GM21619 (cell line): ENCODE data around the gene POU2F1.
"Not testable (repeated sequence)": the region's sequence is repeated elsewhere in the genome, so short reads cannot be mapped to it uniquely, and the experiment has no call there.

ENCODE experiments used
- ATAC-seq: cut with Tn5 transposase; IDR thresholded peaks from one replicate; pipeline ENCODE4 v1.9.1; 2021; ENCODE audit not compliant: unreplicated experiment

POU2F1 gene

GRCh38 chr1:167305059-167305705 lies 84.5 kb downstream of the POU2F1 start:
- ATAC-seq: no peak

GRCh38 chr1:167305706-167306277 lies 85.1 kb downstream of the POU2F1 start:
- no peak for ATAC-seq

- no peak for ATAC-seq
Observed at GRCh38 chr1:167310732-167311131, 90.0 kb downstream of the POU2F1 start.

GRCh38 chr1:167312871-167313270 lies 92.2 kb downstream of the POU2F1 start:
- no peak for ATAC-seq

- no peak for ATAC-seq
Observed at GRCh38 chr1:167314671-167315070, 94.0 kb downstream of the POU2F1 start.

- no peak for ATAC-seq
Observed at GRCh38 chr1:167317463-167317862, 96.8 kb downstream of the POU2F1 start.

GRCh38 chr1:167319206-167319605 lies 98.5 kb downstream of the POU2F1 start:
- not testable (repeated sequence) for ATAC-seq

GRCh38 chr1:167322483-167322882 lies 101.8 kb downstream of the POU2F1 start:
- ATAC-seq: no peak

- ATAC-seq: no peak
Observed at GRCh38 chr1:167325151-167325550, 104.5 kb downstream of the POU2F1 start.

- ATAC-seq: no peak
Observed at GRCh38 chr1:167328306-167328815, 107.7 kb downstream of the POU2F1 start.

GRCh38 chr1:167328816-167329483 lies 108.3 kb downstream of the POU2F1 start:
- ATAC-seq: peak; percentile 57

GRCh38 chr1:167330601-167331293 lies 110.1 kb downstream of the POU2F1 start:
- ATAC-seq: peak; percentile 39

GRCh38 chr1:167331650-167332049 lies 111.0 kb downstream of the POU2F1 start:
- ATAC-seq: no peak

GRCh38 chr1:167332503-167332902 lies 111.8 kb downstream of the POU2F1 start:
- no peak for ATAC-seq

GRCh38 chr1:167333124-167333523 lies 112.4 kb downstream of the POU2F1 start:
- no peak for ATAC-seq

GRCh38 chr1:167333703-167334102 lies 113.0 kb downstream of the POU2F1 start:
- no peak for ATAC-seq

GRCh38 chr1:167339405-167339804 lies 118.7 kb downstream of the POU2F1 start:
- ATAC-seq: no peak

GRCh38 chr1:167342846-167343245 lies 122.2 kb downstream of the POU2F1 start:
- peak; percentile 80 for ATAC-seq

- no peak for ATAC-seq
Observed at GRCh38 chr1:167344112-167344511, 123.4 kb downstream of the POU2F1 start.

GRCh38 chr1:167344615-167345385 lies 124.1 kb downstream of the POU2F1 start:
- no peak for ATAC-seq

- no peak for ATAC-seq
Observed at GRCh38 chr1:167345386-167345733, 124.7 kb downstream of the POU2F1 start.
